Common myeloid progenitor, CD34-positive (primary cell): Measurements from ENCODE around the gene BAIAP2L1. TPM values are rescaled to one million over a fixed set of nuclear protein-coding genes. Genes with fewer than 3 reads are reported as not detected.
"Not testable (repeated sequence)": the region's sequence is repeated elsewhere in the genome, so short reads cannot be mapped to it uniquely, and the experiment has no call there.

Experiments
- CTCF ChIA-PET: fragments of 350-600 bp; sonication (Branson Sonifier 250); formaldehyde crosslinking; loops from one replicate; lab custom pipeline; 2021; ENCODE audit warnings: antibody characterized with exemption; lab: Charles Lee
- POLR2A ChIA-PET: fragments of 350-600 bp; sonication (Branson Sonifier 250); formaldehyde crosslinking; loops from one replicate; lab custom pipeline; 2021; ENCODE audit warnings: antibody characterized with exemption; lab: Charles Lee
- DNase-seq, 3 donors: peaks; one replicate each; pipeline versions ENCODE4 v3.0.0 to v3.0.0-alpha.2; 2013
- H3K27ac ChIP-seq, 2 experiments: 1 replicate in 1 of 2; 2 replicates in 1 of 2; pipeline ENCODE4 v1.7.0; 2013; ENCODE audit warnings: inconsistent platforms in 2 of 2, low read length in 2 of 2, mild to moderate bottlenecking in 2 of 2, low read depth in 1 of 2, moderate library complexity in 1 of 2; ENCODE audit not compliant: severe bottlenecking in 2 of 2, insufficient read depth in 1 of 2, poor library complexity in 1 of 2
- H3K27me3 ChIP-seq, 5 experiments: replicated peaks in 2 of 5; 1 replicate in 3 of 5; 2 replicates in 2 of 5; pipeline versions ENCODE4 v1.6.1 to v1.7.0; 2013; ENCODE audit warnings: low read length in 4 of 5, mild to moderate bottlenecking in 2 of 5, moderate library complexity in 2 of 5, inconsistent platforms in 1 of 5; ENCODE audit not compliant: insufficient read depth in 5 of 5, control insufficient read depth in 4 of 5
- H3K36me3 ChIP-seq, 4 experiments: 1 replicate in 2 of 4; 2 replicates in 2 of 4; pipeline versions ENCODE4 v1.6.1 to v1.7.0; 2013; ENCODE audit warnings: low read length in 3 of 4, control low read depth in 1 of 4, mild to moderate bottlenecking in 1 of 4; ENCODE audit not compliant: control insufficient read depth in 4 of 4, insufficient read depth in 4 of 4
- H3K4me1 ChIP-seq, 4 experiments: 1 replicate in 3 of 4; 2 replicates in 1 of 4; pipeline versions ENCODE4 v1.6.1 to v1.7.1; 2013; ENCODE audit warnings: low read length in 3 of 4, mild to moderate bottlenecking in 3 of 4, control low read depth in 1 of 4, inconsistent platforms in 1 of 4, moderate library complexity in 1 of 4; ENCODE audit not compliant: control insufficient read depth in 4 of 4, insufficient read depth in 4 of 4; ENCODE audit errors: control extremely low read depth in 1 of 4
- H3K4me3 ChIP-seq, 7 experiments: 1 replicate in 4 of 7; 2 replicates in 3 of 7; pipeline versions ENCODE4 v1.5.1 to v1.7.0; 2013; ENCODE audit warnings: mild to moderate bottlenecking in 7 of 7, low read length in 6 of 7, moderate library complexity in 6 of 7, inconsistent platforms in 2 of 7, low read depth in 2 of 7, control low read depth in 1 of 7; ENCODE audit not compliant: insufficient read depth in 4 of 7, control insufficient read depth in 1 of 7; ENCODE audit errors: extremely low read depth in 1 of 7
- H3K9me3 ChIP-seq, 5 experiments: 1 replicate in 4 of 5; 2 replicates in 1 of 5; pipeline versions ENCODE4 v1.6.1 to v1.7.1; 2013; ENCODE audit warnings: low read length in 4 of 5, mild to moderate bottlenecking in 2 of 5, inconsistent platforms in 1 of 5, low read depth in 1 of 5, moderate library complexity in 1 of 5; ENCODE audit not compliant: control insufficient read depth in 4 of 5, insufficient read depth in 2 of 5; ENCODE audit errors: control extremely low read depth in 1 of 5
- WGBS: methylation state at CpG from one replicate; pipeline ENCODE4 v1.1.5; 2013; ENCODE audit not compliant: insufficient coverage; 5-methylcytosine and 5-hydroxymethylcytosine counted together
- polyA plus RNA-seq: library from polyadenylated mRNA; unstranded; fragments of 120-200 nt; gene quantifications from one replicate; pipeline ENCODE4 v1.2.1, GENCODE V29; 2013

BAIAP2L1 gene, protein sequence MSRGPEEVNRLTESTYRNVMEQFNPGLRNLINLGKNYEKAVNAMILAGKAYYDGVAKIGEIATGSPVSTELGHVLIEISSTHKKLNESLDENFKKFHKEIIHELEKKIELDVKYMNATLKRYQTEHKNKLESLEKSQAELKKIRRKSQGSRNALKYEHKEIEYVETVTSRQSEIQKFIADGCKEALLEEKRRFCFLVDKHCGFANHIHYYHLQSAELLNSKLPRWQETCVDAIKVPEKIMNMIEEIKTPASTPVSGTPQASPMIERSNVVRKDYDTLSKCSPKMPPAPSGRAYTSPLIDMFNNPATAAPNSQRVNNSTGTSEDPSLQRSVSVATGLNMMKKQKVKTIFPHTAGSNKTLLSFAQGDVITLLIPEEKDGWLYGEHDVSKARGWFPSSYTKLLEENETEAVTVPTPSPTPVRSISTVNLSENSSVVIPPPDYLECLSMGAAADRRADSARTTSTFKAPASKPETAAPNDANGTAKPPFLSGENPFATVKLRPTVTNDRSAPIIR
- 0.45 TPM for polyA plus RNA-seq

DNA sequence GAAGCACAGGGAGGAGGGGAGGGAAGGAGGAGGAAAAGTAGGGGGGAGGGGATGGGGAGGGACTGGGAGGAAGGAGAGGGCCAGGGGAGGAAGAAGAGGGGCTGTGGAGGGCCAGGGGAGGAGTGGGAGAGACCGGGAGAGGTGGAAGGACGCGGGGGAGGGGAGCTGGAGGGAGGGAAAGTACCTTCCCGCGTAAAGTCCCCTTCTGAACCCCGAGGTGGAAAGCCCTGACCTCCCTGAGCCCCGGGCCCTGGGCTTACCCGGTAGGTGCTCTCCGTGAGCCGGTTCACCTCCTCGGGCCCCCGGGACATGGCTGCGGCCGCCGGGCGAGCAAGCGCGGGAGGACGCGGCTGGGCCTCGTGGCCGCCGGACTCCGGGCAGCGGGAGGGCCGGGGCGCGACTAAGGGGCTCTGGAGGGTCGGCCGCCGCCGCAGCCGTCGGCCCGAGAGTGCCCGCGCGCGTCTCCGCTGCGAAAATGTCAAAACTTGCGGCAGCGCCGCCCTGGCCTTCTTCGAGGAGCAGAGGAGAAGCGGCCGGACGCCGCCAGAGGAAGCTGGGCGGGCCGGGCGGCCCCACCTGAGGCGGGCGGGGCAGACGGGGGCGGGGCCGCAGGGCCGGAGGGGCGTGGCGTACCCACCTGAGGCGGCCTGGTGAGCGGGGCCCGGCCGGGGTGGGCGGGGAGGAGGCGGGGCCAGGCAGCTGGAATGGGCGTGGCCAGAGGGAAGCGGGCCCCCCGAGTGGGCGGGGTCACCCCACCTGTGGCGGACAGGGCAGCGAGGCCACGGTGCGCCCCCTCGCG is at the start of gene BAIAP2L1:
Gene BAIAP2L1 (minus strand): TSS at position 549 of the 799 bp plus-strand sequence. CDS start 238 bp downstream, at position 311.
- POLR2A ChIA-PET: no interaction called here
- WGBS: 0% methylated on average over 42 of the region's 76 CpGs
- no peaks in the 10 kb centered on the region for H3K36me3 ChIP-seq
- DNase-seq: peak; percentile 70 to 76 (median 75)
- H3K4me3 ChIP-seq: peak within 1 kb of the TSS; percentile 11 to 72 (median 52)
- H3K27me3 ChIP-seq: peaks cover 0 to 50% (median 20%) of the 10 kb centered on the region in 5 experiments
- CTCF ChIA-PET: interaction anchor here (0.9 to 1.5 kb wide), 8 partner anchors 9 to 443 kb away, joined by 3 to 6 read pairs (median 4); no protein-coding TSS in a partner anchor
- H3K27ac ChIP-seq: no peak within 1 kb of the TSS
- H3K4me1 ChIP-seq: peaks cover 0 to 10% (median 9%) of the 10 kb centered on the region in 4 experiments
- no peaks in the 10 kb centered on the region for H3K9me3 ChIP-seq

- no peak overlapping the region for H3K27ac ChIP-seq
- DNase-seq: no peak
- no peaks in the 10 kb centered on the region for H3K27me3 ChIP-seq
- CTCF ChIA-PET: interaction anchor here (2.2 kb wide), 1 partner anchor 16 kb away, joined by 6 read pairs; no protein-coding TSS in a partner anchor
- peaks cover 0 to 13% (median 4%) of the 10 kb centered on the region in 5 experiments for H3K9me3 ChIP-seq
- no peaks in the 10 kb centered on the region for H3K36me3 ChIP-seq
- POLR2A ChIA-PET: no interaction called here
- no peak overlapping the region for H3K4me3 ChIP-seq
- H3K4me1 ChIP-seq: no peaks in the 10 kb centered on the region
- 83% methylated on average over 6 of the region's 7 CpGs for WGBS
Measured at GRCh38 chr7:98448766-98449165, 47.9 kb upstream of the BAIAP2L1 start.

- POLR2A ChIA-PET, H3K27me3 ChIP-seq, DNase-seq, H3K36me3 ChIP-seq, H3K4me3 ChIP-seq, H3K4me1 ChIP-seq, H3K9me3 ChIP-seq, H3K27ac ChIP-seq: not testable (repeated sequence)
- no CpG with 5 or more reads among the region's 2 CpGs for WGBS
- CTCF ChIA-PET: interaction anchor here (0.5 kb wide), 1 partner anchor 357 kb away, joined by 3 read pairs; no protein-coding TSS in a partner anchor
Measured at GRCh38 chr7:98440992-98441391, 40.1 kb upstream of the BAIAP2L1 start.

DNA sequence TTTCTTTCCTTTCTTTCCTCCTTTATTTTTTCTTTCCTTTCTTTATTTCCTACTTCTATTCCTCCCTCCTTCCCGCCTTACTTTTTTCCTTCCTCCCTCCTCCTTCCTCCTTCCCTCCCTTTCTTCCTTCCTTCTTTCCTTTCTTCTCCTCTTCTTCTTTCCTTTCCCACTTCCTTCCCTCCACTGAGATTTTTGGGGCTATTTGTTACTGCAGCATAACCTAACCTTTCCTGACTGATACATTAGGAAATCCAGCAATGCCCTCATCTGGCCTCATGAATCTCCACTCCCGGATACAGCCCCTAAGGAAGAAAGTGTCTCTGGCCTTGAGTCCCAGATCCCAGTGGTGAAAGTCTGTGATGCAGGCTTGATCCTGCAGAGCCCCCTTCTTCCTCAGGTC is 38.6 kb upstream of the BAIAP2L1 start:
- H3K27me3 ChIP-seq: no peaks in the 10 kb centered on the region
- peaks cover 0 to 7% (median 0%) of the 10 kb centered on the region in 5 experiments for H3K9me3 ChIP-seq
- no peaks in the 10 kb centered on the region for H3K36me3 ChIP-seq
- H3K27ac ChIP-seq: no peak overlapping the region
- ChIA-PET CTCF (no interaction called here), POLR2A (no interaction called here)
- H3K4me1 ChIP-seq: no peaks in the 10 kb centered on the region
- DNase-seq: no peak
- no peak overlapping the region for H3K4me3 ChIP-seq
- 40% methylated on average over 2 of the region's 2 CpGs for WGBS

- Histone ChIP-seq H3K4me1 (no peaks in the 10 kb centered on the region), H3K4me3 (no peak overlapping the region), H3K9me3 (no peaks in the 10 kb centered on the region), H3K27ac (no peak overlapping the region), H3K27me3 (peaks cover 0 to 2% (median 0%) of the 10 kb centered on the region in 5 experiments), H3K36me3 (no peaks in the 10 kb centered on the region)
- 89% methylated on average over 9 of the region's 10 CpGs for WGBS
- POLR2A ChIA-PET: no interaction called here
- CTCF ChIA-PET: interaction anchor here (0.5 to 12.2 kb wide), 8 partner anchors 12 to 406 kb away, joined by 3 to 165 read pairs (median 4); no protein-coding TSS in a partner anchor
- DNase-seq: no peak
Measured at GRCh38 chr7:98434087-98434486, 33.2 kb upstream of the BAIAP2L1 start.

GRCh38 chr7:98429799-98430198 is 28.9 kb upstream of the BAIAP2L1 start:
- H3K27me3 ChIP-seq: peaks cover 0 to 2% (median 2%) of the 10 kb centered on the region in 5 experiments
- H3K27ac ChIP-seq: no peak overlapping the region
- 90% methylated on average over 5 of the region's 13 CpGs for WGBS
- no peak for DNase-seq
- H3K4me3 ChIP-seq: no peak overlapping the region
- H3K4me1 ChIP-seq: no peaks in the 10 kb centered on the region
- ChIA-PET CTCF (interaction anchor here (1.0 to 12.2 kb wide), 5 partner anchors 9 to 419 kb away, joined by 3 to 165 read pairs (median 5); no protein-coding TSS in a partner anchor), POLR2A (no interaction called here)
- no peaks in the 10 kb centered on the region for H3K36me3 ChIP-seq
- no peaks in the 10 kb centered on the region for H3K9me3 ChIP-seq
